Endothelial cell (in vitro differentiated cells): ENCODE measurements around the gene ABCA3. TPM values are rescaled to one million over a fixed set of nuclear protein-coding genes. Genes with fewer than 3 reads are reported as not detected.

Source experiments
- DNase-seq: peaks from one replicate; pipeline ENCODE4 v3.0.0; 2021; ENCODE audit warnings: low spot score
- H3K27ac Mint-ChIP-seq: one replicate; pipeline ENCODE4 v1.8.0; 2021; ENCODE audit warnings: mixed read lengths, inconsistent platforms; ENCODE audit not compliant: unreplicated experiment
- H3K27me3 Mint-ChIP-seq: one replicate; pipeline ENCODE4 v1.8.0; 2021; ENCODE audit warnings: mild to moderate bottlenecking, moderate library complexity, mixed read lengths, inconsistent platforms; ENCODE audit not compliant: unreplicated experiment
- H3K36me3 Mint-ChIP-seq: one replicate; pipeline ENCODE4 v1.8.0; 2021; ENCODE audit warnings: mild to moderate bottlenecking, low read depth, mixed read lengths, inconsistent platforms; ENCODE audit not compliant: unreplicated experiment
- H3K4me1 Mint-ChIP-seq: one replicate; pipeline ENCODE4 v1.8.0; 2021; ENCODE audit warnings: mild to moderate bottlenecking, mixed read lengths, inconsistent platforms; ENCODE audit not compliant: unreplicated experiment
- H3K4me3 Mint-ChIP-seq: one replicate; pipeline ENCODE4 v1.8.0; 2021; ENCODE audit warnings: mild to moderate bottlenecking, mixed read lengths, inconsistent platforms; ENCODE audit not compliant: unreplicated experiment
- H3K9me3 Mint-ChIP-seq: one replicate; pipeline ENCODE4 v1.8.0; 2021; ENCODE audit warnings: mixed read lengths, inconsistent platforms; ENCODE audit not compliant: unreplicated experiment
- CTCF ChIP-seq: fragments of 200-600 bp; sonication (generic); IDR thresholded peaks from one replicate; pipeline ENCODE4 v1.5.0; 2021; ENCODE audit warnings: antibody characterized with exemption; ENCODE audit not compliant: unreplicated experiment
- total RNA-seq: library from RNA; stranded (reverse); fragmentation: NEBNext Ultra II Directional; extraction: Animal tissue kit (Norgen Biotek cat#: 25700); gene quantifications from one replicate; pipeline ENCODE4 v1.2.1, GENCODE V29; 2021; ENCODE audit not compliant: unreplicated experiment

Gene ABCA3
- total RNA-seq, 1 donor from 2014 or later: 10.4 TPM

- Mint-ChIP-seq H3K27me3 (no peaks in the 10 kb centered on the region), H3K27ac (no peak overlapping the region), H3K4me1 (no peaks in the 10 kb centered on the region)
Measured at GRCh38 chr16:2372684-2373083, 32.2 kb upstream of the ABCA3 start.

GRCh38 chr16:2371421-2371820 is 30.9 kb upstream of the ABCA3 start:
- H3K4me3 Mint-ChIP-seq: no peak overlapping the region
- no peaks in the 10 kb centered on the region for H3K9me3 Mint-ChIP-seq
- TF ChIP-seq CTCF: no peak
- no peak for DNase-seq
- H3K36me3 Mint-ChIP-seq: no peaks in the 10 kb centered on the region
- no peaks in the 10 kb centered on the region for H3K4me1 Mint-ChIP-seq
- no peaks in the 10 kb centered on the region for H3K27me3 Mint-ChIP-seq
- H3K27ac Mint-ChIP-seq: no peak overlapping the region

More at GRCh38 chr16:2372684-2373083, 32.2 kb upstream of the ABCA3 start:
- Mint-ChIP-seq H3K36me3 (no peaks in the 10 kb centered on the region), H3K4me3 (no peak overlapping the region), H3K9me3 (no peaks in the 10 kb centered on the region)
- DNase-seq: no peak
- no peak for TF ChIP-seq CTCF

GRCh38 chr16:2370721-2371120 is 30.2 kb upstream of the ABCA3 start:
- H3K36me3 Mint-ChIP-seq: no peaks in the 10 kb centered on the region
- H3K9me3 Mint-ChIP-seq: no peaks in the 10 kb centered on the region
- no peak overlapping the region for H3K4me3 Mint-ChIP-seq
- DNase-seq: no peak
- no peak for TF ChIP-seq CTCF
- H3K4me1 Mint-ChIP-seq: no peaks in the 10 kb centered on the region
- H3K27ac Mint-ChIP-seq: no peak overlapping the region
- H3K27me3 Mint-ChIP-seq: no peaks in the 10 kb centered on the region

- DNase-seq: no peak
- Mint-ChIP-seq H3K4me1 (no peaks in the 10 kb centered on the region), H3K9me3 (no peaks in the 10 kb centered on the region), H3K4me3 (no peak overlapping the region), H3K27ac (no peak overlapping the region), H3K27me3 (peaks cover 2% of the 10 kb centered on the region), H3K36me3 (no peaks in the 10 kb centered on the region)
- TF ChIP-seq CTCF: no peak
Measured at GRCh38 chr16:2366660-2367309, 26.3 kb upstream of the ABCA3 start.

GRCh38 chr16:2365397-2366294 is 25.1 kb upstream of the ABCA3 start:
- Mint-ChIP-seq H3K9me3 (no peaks in the 10 kb centered on the region), H3K27ac (no peak overlapping the region), H3K36me3 (no peaks in the 10 kb centered on the region), H3K4me1 (no peaks in the 10 kb centered on the region), H3K27me3 (peaks cover 2% of the 10 kb centered on the region), H3K4me3 (no peak overlapping the region)
- no peak for TF ChIP-seq CTCF
- DNase-seq: no peak
